Measurements from ENCODE around the gene FERMT3. TPM values are rescaled to one million over a fixed set of nuclear protein-coding genes. Genes with fewer than 3 reads are reported as not detected.

Gene FERMT3
- polyA plus RNA-seq, 1 of the 3 experiments (the other 2 are of a cell fraction), result 1.4 TPM

GRCh38 chr11:64256300-64256699, 49.8 kb downstream of the FERMT3 start (continued):
- TF ChIP-seq, protein P1, sequence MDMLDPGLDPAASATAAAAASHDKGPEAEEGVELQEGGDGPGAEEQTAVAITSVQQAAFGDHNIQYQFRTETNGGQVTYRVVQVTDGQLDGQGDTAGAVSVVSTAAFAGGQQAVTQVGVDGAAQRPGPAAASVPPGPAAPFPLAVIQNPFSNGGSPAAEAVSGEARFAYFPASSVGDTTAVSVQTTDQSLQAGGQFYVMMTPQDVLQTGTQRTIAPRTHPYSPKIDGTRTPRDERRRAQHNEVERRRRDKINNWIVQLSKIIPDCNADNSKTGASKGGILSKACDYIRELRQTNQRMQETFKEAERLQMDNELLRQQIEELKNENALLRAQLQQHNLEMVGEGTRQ (IDR thresholded peaks at IDR 0.05; ENCODE audit: borderline replicate concordance, low read depth, low read length), result no peak
- TF ChIP-seq JUND (IDR thresholded peaks at IDR 0.05), result no peak
- TF ChIP-seq TAF1 (IDR thresholded peaks at IDR 0.05; ENCODE audit: borderline replicate concordance, low read depth, low read length), result no peak
- no peak for TF ChIP-seq POLR2AphosphoS5 (IDR thresholded peaks at IDR 0.05; ENCODE audit: low read depth, low read length)
- TF ChIP-seq SMC3 (IDR thresholded peaks at IDR 0.05; ENCODE audit: low read depth, low read length), result no peak
- no peak for TF ChIP-seq MXI1 (IDR thresholded peaks at IDR 0.05; ENCODE audit: low read depth, low read length)
- no peak for TF ChIP-seq NFIC (IDR thresholded peaks at IDR 0.05; ENCODE audit: borderline replicate concordance)
- TF ChIP-seq GATA2 (CRISPR knock-in tag; IDR thresholded peaks at IDR 0.05), result no peak
- no peak for TF ChIP-seq NRF1 (IDR thresholded peaks at IDR 0.05; ENCODE audit: low read depth, low read length)

- Histone ChIP-seq H3K4me1 (ENCODE audit: control insufficient read depth in 1 of 2, insufficient read depth in 2 of 2, low read depth in 1 of 2, low read length in 1 of 2) (peaks cover 3 to 12% of the 10 kb centered on the region in 2 experiments; a peak in 3 of 4 replicates), H3K36me3 (replicated peaks in 1 of 2; ENCODE audit: control insufficient read depth in 1 of 2, insufficient read depth in 2 of 2, low read length in 1 of 2) (peaks cover 22 to 43% of the 10 kb centered on the region in 2 experiments), H3K4me2 (no peak overlapping the region), H4K20me1 (ENCODE audit: insufficient read depth) (peaks cover 6% of the 10 kb centered on the region), H3K9me2 (no peaks in the 10 kb centered on the region), H3K79me2 (ENCODE audit: insufficient read depth) (peaks cover 11% of the 10 kb centered on the region), H3F3A (replicated peaks; ENCODE audit: insufficient read depth) (peaks cover 3% of the 10 kb centered on the region), H3K9ac (no peak overlapping the region), H3K27me3 (ENCODE audit: insufficient read depth) (no peaks in the 10 kb centered on the region), H3K27ac (ENCODE audit: low read depth in 2 of 2, low read length in 1 of 2) (no peak overlapping the region), H2AFZ (ENCODE audit: low read depth) (no peak overlapping the region), H3K4me3 (ENCODE audit: low read depth in 2 of 2, low read length in 1 of 2) (no peak overlapping the region), H3K9me3 (no peaks in the 10 kb centered on the region)
- TF ChIP-seq MAX (IDR thresholded peaks at IDR 0.05; ENCODE audit: low read depth), result no peak
- ChIA-PET POLR2A (no interaction called here), CTCF (interaction anchor here (0.7 to 1.2 kb wide), 3 partner anchors 11 to 54 kb away, joined by 3 read pairs; no protein-coding TSS in a partner anchor)
- no peak for DNase-seq
- WGBS (ENCODE audit: low lambda C conversion rate), result 83% methylated on average over 7 of the region's 24 CpGs
These were observed 51.8 kb downstream of the FERMT3 start for GRCh38 chr11:64258356-64258755.

DNA sequence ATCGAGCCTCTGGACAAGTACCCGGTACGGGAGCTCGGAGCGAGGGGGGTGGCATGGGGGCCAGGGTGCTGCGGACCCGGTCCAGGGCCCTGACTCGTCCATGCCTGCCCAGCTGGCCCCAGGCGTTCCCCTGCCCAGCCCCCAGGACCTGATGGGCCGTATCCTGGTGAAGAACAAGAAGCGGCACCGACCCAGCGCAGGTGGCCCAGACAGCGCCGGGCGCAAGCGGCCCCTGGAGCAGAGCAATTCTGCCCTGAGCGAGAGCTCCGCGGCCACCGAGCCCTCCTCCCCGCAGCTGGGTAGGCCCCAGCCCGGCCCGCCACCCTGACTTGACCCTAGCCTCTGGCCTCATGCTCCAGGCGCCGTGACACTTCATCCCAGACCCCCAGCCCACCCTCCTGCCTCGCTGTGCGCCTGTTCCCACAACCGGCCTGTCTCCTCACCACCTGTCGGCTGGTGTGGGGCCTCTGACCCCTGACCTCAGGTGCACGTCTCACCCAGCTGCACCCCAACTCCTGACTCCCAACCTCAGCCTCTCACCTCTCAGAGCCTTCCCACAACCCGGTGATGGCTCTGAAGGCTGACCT, 52.5 kb downstream of the FERMT3 start:
- H3K36me3 ChIP-seq (replicated peaks in 1 of 2; ENCODE audit: control insufficient read depth in 1 of 2, insufficient read depth in 2 of 2, low read length in 1 of 2), result peaks cover 23 to 43% of the 10 kb centered on the region in 2 experiments
- no peaks in the 10 kb centered on the region for H3K9me3 ChIP-seq
- H2AFZ ChIP-seq (ENCODE audit: low read depth), result no peak overlapping the region
- H4K20me1 ChIP-seq (ENCODE audit: insufficient read depth), result no peaks in the 10 kb centered on the region
- no peak overlapping the region for H3K4me3 ChIP-seq (ENCODE audit: low read depth in 2 of 2, low read length in 1 of 2)
- peaks cover 0 to 15% of the 10 kb centered on the region in 2 experiments; a peak in 2 of 4 replicates for H3K4me1 ChIP-seq (ENCODE audit: control insufficient read depth in 1 of 2, insufficient read depth in 2 of 2, low read depth in 1 of 2, low read length in 1 of 2)
- ChIA-PET POLR2A (no interaction called here), CTCF (interaction anchor here (1.2 kb wide), 1 partner anchor 13 kb away, joined by 3 read pairs; no protein-coding TSS in a partner anchor)
- H3K9me2 ChIP-seq, result no peaks in the 10 kb centered on the region
- peaks cover 3% of the 10 kb centered on the region for H3F3A ChIP-seq (replicated peaks; ENCODE audit: insufficient read depth)
- no peak for DNase-seq
- WGBS (ENCODE audit: low lambda C conversion rate), result 92% methylated on average over 9 of the region's 32 CpGs
- no peaks in the 10 kb centered on the region for H3K27me3 ChIP-seq (ENCODE audit: insufficient read depth)
- TF ChIP-seq CHD2 (IDR thresholded peaks at IDR 0.05; ENCODE audit: low read length, partially characterized antibody), result no peak
- TF ChIP-seq NFIC (IDR thresholded peaks at IDR 0.05; ENCODE audit: borderline replicate concordance), result no peak
- TF ChIP-seq NRF1 (IDR thresholded peaks at IDR 0.05; ENCODE audit: low read depth, low read length), result no peak
- TF ChIP-seq RAD21 (IDR thresholded peaks at IDR 0.05; ENCODE audit: low read length), result no peak
- no peak for TF ChIP-seq RXRA (IDR thresholded peaks at IDR 0.05; ENCODE audit: borderline replicate concordance, low read depth)
- TF ChIP-seq, protein P2, sequence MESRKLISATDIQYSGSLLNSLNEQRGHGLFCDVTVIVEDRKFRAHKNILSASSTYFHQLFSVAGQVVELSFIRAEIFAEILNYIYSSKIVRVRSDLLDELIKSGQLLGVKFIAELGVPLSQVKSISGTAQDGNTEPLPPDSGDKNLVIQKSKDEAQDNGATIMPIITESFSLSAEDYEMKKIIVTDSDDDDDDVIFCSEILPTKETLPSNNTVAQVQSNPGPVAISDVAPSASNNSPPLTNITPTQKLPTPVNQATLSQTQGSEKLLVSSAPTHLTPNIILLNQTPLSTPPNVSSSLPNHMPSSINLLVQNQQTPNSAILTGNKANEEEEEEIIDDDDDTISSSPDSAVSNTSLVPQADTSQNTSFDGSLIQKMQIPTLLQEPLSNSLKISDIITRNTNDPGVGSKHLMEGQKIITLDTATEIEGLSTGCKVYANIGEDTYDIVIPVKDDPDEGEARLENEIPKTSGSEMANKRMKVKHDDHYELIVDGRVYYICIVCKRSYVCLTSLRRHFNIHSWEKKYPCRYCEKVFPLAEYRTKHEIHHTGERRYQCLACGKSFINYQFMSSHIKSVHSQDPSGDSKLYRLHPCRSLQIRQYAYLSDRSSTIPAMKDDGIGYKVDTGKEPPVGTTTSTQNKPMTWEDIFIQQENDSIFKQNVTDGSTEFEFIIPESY (IDR thresholded peaks at IDR 0.05; ENCODE audit: borderline replicate concordance, low read depth), result no peak
- H3K9ac ChIP-seq, result no peak overlapping the region
- H3K79me2 ChIP-seq (ENCODE audit: insufficient read depth), result peaks cover 5% of the 10 kb centered on the region
- H3K27ac ChIP-seq (ENCODE audit: low read depth in 2 of 2, low read length in 1 of 2), result no peak overlapping the region
- H3K4me2 ChIP-seq, result no peak overlapping the region

Data from SK-N-SH (cell line).